IPS-15b (cell line): ENCODE measurements around the gene PSMB9.

Experiments
- H3K27me3 ChIP-seq: one replicate; pipeline ENCODE4 v1.6.1; 2013; ENCODE audit warnings: low read length; ENCODE audit not compliant: control insufficient read depth, insufficient read depth
- H3K36me3 ChIP-seq: one replicate; pipeline ENCODE4 v1.6.1; 2013; ENCODE audit warnings: low read length; ENCODE audit not compliant: control insufficient read depth, insufficient read depth
- H3K4me1 ChIP-seq: one replicate; pipeline ENCODE4 v1.6.1; 2013; ENCODE audit warnings: mild to moderate bottlenecking, low read length; ENCODE audit not compliant: control insufficient read depth, insufficient read depth
- H3K4me3 ChIP-seq: one replicate; pipeline ENCODE4 v1.5.1; 2013; ENCODE audit warnings: low read depth, low read length
- H3K9ac ChIP-seq: one replicate; pipeline ENCODE4 v1.6.1; 2013; ENCODE audit warnings: low read depth, mild to moderate bottlenecking, low read length
- H3K9me3 ChIP-seq: one replicate; pipeline ENCODE4 v1.6.1; 2013; ENCODE audit warnings: mild to moderate bottlenecking, low read length; ENCODE audit not compliant: control insufficient read depth, insufficient read depth

Gene PSMB9

DNA sequence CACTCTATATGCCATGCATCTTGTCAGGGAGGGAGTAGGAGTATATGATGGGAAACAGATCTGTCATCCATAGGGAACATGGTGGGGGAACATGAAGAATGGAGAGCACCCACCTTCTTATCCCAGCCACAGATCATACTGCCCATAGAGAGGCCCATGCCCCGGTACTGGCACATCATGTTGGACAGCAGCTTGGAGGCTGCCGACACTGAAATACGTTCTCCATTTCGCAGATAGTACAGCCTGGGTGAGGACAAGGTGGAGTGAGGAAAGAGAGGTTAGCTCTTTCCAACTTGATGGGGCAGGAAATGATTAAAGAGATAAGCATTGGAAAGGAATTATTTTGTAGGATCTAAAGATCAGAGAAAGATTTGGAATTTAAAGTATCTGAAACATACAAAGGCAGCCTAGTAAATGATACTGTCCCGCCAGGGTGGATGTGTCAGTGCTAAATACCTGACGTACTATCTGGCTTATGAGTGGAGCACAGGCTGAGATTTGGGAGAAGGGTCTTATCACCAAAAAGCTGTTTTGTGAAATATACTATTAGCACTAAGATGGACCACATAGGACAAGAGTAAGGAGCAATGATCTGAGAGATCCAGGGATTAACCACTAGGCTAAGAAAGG lies 11.9 kb upstream of the PSMB9 start:
- Histone ChIP-seq H3K9me3 (no peaks in the 10 kb centered on the region), H3K4me3 (no peak overlapping the region), H3K9ac (no peak overlapping the region), H3K27me3 (peaks cover 17% of the 10 kb centered on the region), H3K4me1 (peaks cover 2% of the 10 kb centered on the region), H3K36me3 (no peaks in the 10 kb centered on the region)

DNA sequence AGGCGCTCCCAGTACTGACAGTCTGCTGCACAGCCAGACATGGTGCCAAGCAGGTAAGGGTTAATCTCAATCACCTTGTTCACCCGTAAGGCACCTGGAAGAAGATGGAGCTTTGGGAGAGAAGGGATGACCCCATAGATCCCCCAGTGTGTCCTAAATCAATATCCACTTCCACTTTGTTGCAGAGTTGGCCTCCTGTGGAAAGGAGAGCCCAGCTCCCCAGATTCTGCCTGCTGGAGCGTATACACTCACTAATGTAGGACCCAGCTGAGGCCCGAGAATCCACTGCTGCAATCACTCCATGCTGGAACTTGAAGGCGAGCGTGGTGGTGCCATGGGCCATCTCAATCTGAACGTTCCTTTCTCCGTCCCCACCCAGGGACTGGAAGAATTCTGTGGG lies 11.3 kb upstream of the PSMB9 start:
- peaks cover 2% of the 10 kb centered on the region for H3K4me1 ChIP-seq
- H3K4me3 ChIP-seq = no peak overlapping the region
- no peaks in the 10 kb centered on the region for H3K36me3 ChIP-seq
- no peak overlapping the region for H3K9ac ChIP-seq
- H3K9me3 ChIP-seq = no peaks in the 10 kb centered on the region
- peaks cover 17% of the 10 kb centered on the region for H3K27me3 ChIP-seq

DNA sequence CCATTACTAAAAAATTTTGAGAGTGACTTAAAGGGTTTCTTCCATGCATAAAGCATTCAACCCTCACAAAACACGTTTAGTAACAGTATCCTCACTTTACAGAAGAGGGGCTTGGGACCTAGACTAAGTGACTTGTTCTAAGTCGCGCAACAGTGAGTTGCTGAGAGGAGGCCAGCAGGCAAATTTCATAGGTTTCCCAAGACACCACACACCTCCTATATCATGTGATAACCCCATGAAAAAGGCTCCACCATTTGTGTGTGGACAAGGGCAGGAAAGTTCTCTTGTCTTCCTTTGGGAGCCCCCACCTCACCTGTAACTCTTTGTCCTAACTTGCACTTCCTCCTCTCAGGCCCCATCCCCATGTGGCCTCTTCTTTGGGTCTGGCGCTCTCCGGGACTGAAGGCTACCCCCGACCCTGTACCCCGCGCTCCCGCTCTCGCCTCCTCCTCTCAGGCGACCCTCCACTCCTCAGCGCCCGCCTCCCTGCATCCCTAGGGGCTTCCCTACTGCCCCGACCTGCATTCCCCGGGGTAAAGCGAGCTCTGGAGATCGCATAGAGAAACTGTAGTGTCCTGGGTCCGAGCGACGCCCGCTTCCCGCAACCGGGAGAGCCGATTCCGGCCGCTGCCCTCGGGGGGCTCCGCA lies 10.5 kb upstream of the PSMB9 start:
- Histone ChIP-seq H3K4me1 (peaks cover 2% of the 10 kb centered on the region), H3K27me3 (peaks cover 17% of the 10 kb centered on the region), H3K36me3 (peaks cover 2% of the 10 kb centered on the region), H3K9me3 (no peaks in the 10 kb centered on the region), H3K4me3 (peak overlapping the region; percentile 98), H3K9ac (peak overlapping the region; percentile 54)

DNA sequence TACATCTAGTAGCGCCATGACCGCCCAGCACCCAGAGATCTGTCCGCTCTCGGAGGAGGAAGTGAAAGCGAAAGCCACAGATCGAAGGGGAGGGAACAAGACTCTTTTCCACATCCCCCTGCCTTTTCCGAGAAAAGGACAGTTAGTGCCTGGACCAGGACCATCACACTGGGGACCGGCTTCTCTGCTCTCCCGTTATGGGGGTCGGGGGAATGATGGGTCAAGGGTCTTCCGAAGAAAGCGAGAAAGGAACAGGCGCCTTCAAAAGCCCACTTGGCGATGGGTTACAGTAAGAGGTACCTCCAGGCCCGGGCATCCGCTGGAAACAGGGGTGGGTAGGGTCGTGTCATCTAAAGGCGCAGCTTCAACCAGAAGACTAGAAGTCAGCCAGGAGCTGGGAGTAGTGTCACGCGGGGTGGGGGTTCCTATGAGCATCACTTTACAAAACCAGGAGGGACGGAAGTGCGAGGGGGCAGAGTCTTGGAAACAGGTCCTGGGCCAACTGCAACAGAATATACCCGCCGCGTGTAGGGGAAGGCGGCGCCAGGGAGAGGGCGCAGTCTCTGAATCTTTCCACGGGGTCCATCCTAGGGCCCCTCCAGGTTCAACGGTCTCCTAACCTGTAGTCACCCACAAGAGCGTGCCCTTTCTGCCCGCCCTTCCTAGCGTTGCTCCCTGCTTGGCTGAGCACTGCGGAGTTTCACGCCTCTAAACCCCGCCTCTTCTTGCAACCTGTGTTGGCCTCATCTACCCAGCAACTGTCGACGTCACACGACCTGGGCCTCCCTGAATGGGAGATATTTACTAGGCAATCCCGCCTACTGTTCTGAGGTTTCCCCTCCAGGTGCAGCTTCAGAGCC lies 9.8 kb upstream of the PSMB9 start, which contains the start of gene PSMB8:
TSS of gene PSMB8 (minus strand) at position 69 of the 860 bp plus-strand sequence. CDS start at position 18, 51 bp downstream.
- Histone ChIP-seq H3K9me3 (no peaks in the 10 kb centered on the region), H3K4me1 (peaks cover 2% of the 10 kb centered on the region), H3K36me3 (peaks cover 2% of the 10 kb centered on the region), H3K9ac (peak within 1 kb of the TSS; percentile 54), H3K27me3 (peaks cover 17% of the 10 kb centered on the region), H3K4me3 (peak within 1 kb of the TSS; percentile 98)

DNA sequence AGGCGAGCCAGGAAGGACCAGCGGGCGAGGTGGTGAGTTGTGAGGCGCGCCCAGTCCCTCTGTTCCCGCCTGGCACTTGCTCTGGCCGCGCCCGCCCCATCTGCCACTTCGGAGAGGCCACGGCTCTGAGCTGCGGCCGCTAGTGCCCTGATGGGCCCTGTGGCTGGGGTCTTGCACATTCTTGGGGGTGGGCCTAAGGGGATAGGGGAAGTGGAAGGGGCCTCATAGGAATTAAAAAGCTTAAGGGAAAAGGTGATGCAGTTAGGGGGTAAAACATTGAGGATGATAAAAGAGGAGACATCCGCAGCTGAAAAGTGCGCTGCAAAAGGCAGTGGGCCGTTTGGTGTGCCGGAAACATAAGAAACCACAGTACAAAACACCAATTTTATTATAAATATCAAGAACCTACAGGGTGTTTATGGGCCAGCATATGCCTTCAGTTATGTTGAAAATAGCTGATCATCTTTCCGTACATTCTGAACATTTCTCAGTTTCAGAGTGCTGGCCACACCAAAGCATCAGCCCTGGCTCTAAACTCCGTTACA lies 9.1 kb upstream of the PSMB9 start:
- Histone ChIP-seq H3K4me1 (peaks cover 2% of the 10 kb centered on the region), H3K9me3 (no peaks in the 10 kb centered on the region), H3K4me3 (peak overlapping the region; percentile 98), H3K36me3 (peaks cover 2% of the 10 kb centered on the region), H3K9ac (no peak overlapping the region), H3K27me3 (peaks cover 17% of the 10 kb centered on the region)

DNA sequence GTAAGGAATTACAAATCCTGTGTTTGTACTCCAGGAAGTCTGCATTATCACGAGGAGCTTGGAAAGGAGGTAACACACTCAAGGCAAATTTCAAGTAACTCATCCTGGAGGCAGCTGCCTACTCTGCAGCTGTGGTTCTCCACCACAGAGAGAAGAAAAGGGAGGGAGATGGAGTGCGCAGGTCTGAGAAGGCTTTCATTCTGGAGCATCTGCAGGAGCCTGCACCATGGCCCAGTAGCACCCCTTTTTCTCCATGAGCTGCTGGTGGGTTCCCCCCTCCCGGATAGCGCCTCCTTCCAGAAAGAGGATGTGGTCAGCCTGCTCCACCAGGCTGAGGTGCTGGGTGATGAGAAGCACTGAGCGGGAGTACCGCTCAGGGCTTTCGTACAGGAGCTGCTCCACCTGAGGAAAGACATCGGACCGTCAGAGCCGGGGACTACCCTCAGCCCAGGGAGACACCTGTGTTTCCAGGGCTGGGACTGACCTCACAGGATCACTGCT lies 8.6 kb upstream of the PSMB9 start:
- H3K9me3 ChIP-seq = no peaks in the 10 kb centered on the region
- no peak overlapping the region for H3K9ac ChIP-seq
- peaks cover 2% of the 10 kb centered on the region for H3K36me3 ChIP-seq
- H3K27me3 ChIP-seq = peaks cover 17% of the 10 kb centered on the region
- H3K4me1 ChIP-seq = peaks cover 2% of the 10 kb centered on the region
- H3K4me3 ChIP-seq = no peak overlapping the region

DNA sequence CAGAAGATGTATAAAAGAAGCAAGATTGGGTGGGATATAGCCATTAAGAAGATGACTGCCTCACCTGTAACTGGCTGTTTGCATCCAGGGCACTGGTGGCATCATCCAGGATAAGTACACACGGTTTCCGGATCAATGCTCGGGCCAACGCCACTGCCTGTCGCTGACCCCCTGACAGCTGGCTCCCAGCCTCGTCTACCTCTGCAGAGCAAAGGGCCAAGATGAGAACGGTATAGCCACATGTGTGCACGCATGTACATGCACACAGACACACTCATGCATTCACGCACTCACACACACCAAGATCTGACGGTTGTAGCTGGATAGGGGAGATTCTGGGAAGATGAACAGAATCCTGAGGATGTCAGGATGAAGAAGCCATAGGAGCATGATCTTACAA lies 7.0 kb upstream of the PSMB9 start:
- Histone ChIP-seq H3K9ac (no peak overlapping the region), H3K4me3 (no peak overlapping the region), H3K9me3 (no peaks in the 10 kb centered on the region), H3K27me3 (peaks cover 26% of the 10 kb centered on the region), H3K4me1 (peaks cover 2% of the 10 kb centered on the region), H3K36me3 (peaks cover 2% of the 10 kb centered on the region)

DNA sequence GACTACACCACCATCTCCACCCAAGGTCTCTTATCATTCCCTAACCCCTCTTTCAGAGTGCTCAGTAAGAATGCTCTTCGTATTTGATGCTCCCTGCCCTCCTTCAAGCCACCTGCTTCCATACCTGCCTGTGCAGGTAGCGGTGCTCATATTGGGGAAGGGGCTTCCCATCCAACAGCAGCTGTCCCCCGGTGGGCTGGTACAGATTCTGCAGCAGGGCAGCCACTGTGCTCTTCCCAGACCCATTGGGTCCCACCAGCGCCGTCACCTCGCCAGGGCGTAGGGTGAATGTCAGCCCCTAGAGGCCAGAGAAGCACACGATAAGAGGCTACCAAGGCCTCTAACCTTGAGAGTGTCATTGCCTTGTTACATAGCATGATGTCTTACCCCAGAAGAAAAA lies 6.2 kb upstream of the PSMB9 start:
- H3K27me3 ChIP-seq = peaks cover 28% of the 10 kb centered on the region
- H3K36me3 ChIP-seq = peaks cover 2% of the 10 kb centered on the region
- no peak overlapping the region for H3K9ac ChIP-seq
- no peaks in the 10 kb centered on the region for H3K9me3 ChIP-seq
- no peak overlapping the region for H3K4me3 ChIP-seq
- peaks cover 7% of the 10 kb centered on the region for H3K4me1 ChIP-seq

DNA sequence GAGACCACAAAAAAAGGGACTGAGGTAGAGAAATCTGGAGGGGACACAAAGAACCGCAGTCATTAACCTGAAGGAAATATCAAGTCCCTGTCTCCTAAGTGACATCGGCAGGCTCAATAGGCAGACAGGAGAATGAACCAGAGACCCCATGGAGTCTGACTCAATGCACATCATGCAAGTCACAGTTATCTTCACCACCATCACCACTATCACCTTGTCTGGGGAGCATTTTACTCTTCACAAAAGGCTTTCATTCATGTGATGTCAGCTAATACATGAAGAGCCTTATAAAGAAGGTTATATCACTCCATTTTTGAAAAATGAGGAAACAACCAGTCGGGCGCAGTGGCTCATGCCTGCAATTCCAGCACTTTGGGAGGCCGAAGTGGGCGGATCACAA lies 4.9 kb upstream of the PSMB9 start:
- no peak overlapping the region for H3K9ac ChIP-seq
- H3K4me1 ChIP-seq = peaks cover 7% of the 10 kb centered on the region
- H3K27me3 ChIP-seq = peaks cover 24% of the 10 kb centered on the region

DNA sequence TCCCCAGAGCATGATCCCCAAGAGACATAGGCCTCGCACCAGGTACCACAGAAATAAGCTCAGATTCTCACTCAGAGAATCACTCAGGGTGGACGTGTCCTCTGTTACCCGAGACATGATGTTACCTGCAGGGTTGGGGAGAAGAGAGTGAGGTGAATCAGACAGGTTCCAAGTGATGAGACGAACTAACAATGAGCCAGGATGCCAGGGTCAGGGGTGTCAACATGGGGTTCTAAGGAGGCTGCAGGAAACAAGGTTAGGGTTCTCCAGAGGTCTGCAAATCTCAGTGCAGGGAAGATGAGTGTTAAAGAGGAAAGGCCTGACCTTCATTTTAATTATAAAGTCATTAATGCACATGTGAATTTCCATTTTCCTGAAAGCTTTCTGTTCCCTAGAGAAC lies 3.0 kb upstream of the PSMB9 start:
- Histone ChIP-seq H3K4me1 (peaks cover 5% of the 10 kb centered on the region), H3K4me3 (no peak overlapping the region), H3K27me3 (peaks cover 40% of the 10 kb centered on the region), H3K9ac (no peak overlapping the region), H3K36me3 (peaks cover 2% of the 10 kb centered on the region), H3K9me3 (no peaks in the 10 kb centered on the region)

More for the DNA sequence above, 4.9 kb upstream of the PSMB9 start:
- no peak overlapping the region for H3K4me3 ChIP-seq
- no peaks in the 10 kb centered on the region for H3K9me3 ChIP-seq
- H3K36me3 ChIP-seq = peaks cover 2% of the 10 kb centered on the region

DNA sequence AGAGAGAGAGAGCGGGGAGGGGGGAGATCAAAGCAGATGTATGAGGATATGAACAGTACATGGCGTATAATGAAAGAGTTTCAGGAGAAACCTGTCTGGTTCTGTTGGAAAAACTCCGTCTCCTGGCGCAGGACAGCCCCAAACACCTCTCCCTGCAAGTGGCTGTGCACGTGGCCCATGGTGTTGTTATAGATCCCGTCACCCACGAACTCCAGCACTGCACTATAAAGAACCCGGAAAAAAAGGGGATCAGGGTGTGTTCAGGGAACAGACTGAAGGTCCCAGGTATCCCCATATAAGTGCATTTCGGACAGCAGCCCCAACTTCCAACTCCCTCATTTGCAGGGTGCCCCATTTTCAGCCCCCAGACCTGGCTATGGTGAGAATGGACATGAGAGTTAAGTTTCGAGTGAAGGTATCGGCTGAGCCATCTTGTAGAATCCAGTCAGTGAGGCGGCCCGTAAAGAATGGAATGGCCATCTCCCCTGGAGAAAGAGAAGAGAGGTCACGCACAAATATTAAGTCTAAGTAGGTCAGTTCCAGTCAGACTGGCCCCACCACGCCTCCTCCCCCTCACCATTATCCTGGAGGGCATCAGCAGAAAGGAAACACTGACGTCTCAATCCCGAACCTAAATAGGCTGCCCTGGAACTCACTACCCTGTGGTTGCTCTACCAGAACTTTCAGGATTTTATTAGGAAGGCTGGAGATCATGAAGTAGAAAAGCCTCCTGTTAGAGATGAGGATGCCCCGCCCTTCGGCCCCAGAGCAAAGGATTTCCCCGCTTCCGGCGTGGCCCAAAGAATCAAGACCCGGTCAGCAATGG lies 1.8 kb upstream of the PSMB9 start:
- Histone ChIP-seq H3K4me1 (peaks cover 5% of the 10 kb centered on the region), H3K9me3 (no peaks in the 10 kb centered on the region), H3K9ac (peak overlapping the region; percentile 19), H3K36me3 (peaks cover 2% of the 10 kb centered on the region), H3K4me3 (peak overlapping the region; percentile 88), H3K27me3 (peaks cover 46% of the 10 kb centered on the region)
